Measurements from ENCODE around the gene CLIP2.

Gene CLIP2

GRCh38 chr7:74420006-74420405, 130.8 kb downstream of the CLIP2 start:
- ATAC-seq, result no peak
- TF ChIP-seq ZNF8 (CRISPR knock-in tag; IDR thresholded peaks at IDR 0.05) (no peak), OSR1 (CRISPR knock-in tag; IDR thresholded peaks at IDR 0.05) (no peak), ESRRG (CRISPR knock-in tag; IDR thresholded peaks at IDR 0.05) (no peak)

- ATAC-seq, result no peak
- TF ChIP-seq, protein P1, sequence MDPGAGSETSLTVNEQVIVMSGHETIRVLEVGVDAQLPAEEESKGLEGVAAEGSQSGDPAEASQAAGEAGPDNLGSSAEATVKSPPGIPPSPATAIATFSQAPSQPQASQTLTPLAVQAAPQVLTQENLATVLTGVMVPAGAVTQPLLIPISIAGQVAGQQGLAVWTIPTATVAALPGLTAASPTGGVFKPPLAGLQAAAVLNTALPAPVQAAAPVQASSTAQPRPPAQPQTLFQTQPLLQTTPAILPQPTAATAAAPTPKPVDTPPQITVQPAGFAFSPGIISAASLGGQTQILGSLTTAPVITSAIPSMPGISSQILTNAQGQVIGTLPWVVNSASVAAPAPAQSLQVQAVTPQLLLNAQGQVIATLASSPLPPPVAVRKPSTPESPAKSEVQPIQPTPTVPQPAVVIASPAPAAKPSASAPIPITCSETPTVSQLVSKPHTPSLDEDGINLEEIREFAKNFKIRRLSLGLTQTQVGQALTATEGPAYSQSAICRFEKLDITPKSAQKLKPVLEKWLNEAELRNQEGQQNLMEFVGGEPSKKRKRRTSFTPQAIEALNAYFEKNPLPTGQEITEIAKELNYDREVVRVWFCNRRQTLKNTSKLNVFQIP (CRISPR knock-in tag; IDR thresholded peaks at IDR 0.05; ENCODE audit: borderline replicate concordance, low read depth), result no peak
- TF ChIP-seq OSR1 (CRISPR knock-in tag; IDR thresholded peaks at IDR 0.05) (no peak), ZNF70 (CRISPR knock-in tag; IDR thresholded peaks at IDR 0.05) (no peak), TOX (CRISPR knock-in tag; IDR thresholded peaks at IDR 0.05; ENCODE audit: borderline replicate concordance) (no peak), CSDC2 (CRISPR knock-in tag; IDR thresholded peaks at IDR 0.05) (no peak), BACH2 (CRISPR knock-in tag; IDR thresholded peaks at IDR 0.05; ENCODE audit: borderline replicate concordance) (no peak), TCF4 (CRISPR knock-in tag; IDR thresholded peaks at IDR 0.05; ENCODE audit: borderline replicate concordance) (no peak), SNAI2 (CRISPR knock-in tag; IDR thresholded peaks at IDR 0.05) (no peak), GLIS3 (CRISPR knock-in tag; IDR thresholded peaks at IDR 0.05) (no peak)
Observed at GRCh38 chr7:74424291-74424880, 135.2 kb downstream of the CLIP2 start.

DNA sequence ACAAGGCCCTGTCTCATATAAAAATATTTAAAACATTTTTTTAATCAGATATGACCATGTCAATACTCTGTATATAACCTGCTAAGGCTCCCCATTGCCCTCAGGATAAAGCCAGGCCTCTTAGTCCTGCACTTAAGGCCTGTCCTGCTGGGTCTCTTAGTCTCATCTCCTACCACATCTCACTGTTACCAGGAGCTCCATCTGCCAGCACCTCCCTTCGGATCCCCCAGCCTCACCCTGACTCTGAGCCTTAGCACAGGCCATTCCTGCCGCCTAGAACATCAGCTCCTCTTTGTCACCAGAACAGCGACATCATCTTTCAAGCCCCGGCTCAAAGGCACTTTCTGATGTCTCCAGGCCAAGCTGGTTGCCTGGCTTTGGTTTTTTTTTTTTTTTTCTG, 138.8 kb downstream of the CLIP2 start:
- TF ChIP-seq CSDC2 (CRISPR knock-in tag; IDR thresholded peaks at IDR 0.05), result no peak
- no peak for TF ChIP-seq PPARA (CRISPR knock-in tag; IDR thresholded peaks at IDR 0.05; ENCODE audit: borderline replicate concordance)
- TF ChIP-seq SNAI2 (CRISPR knock-in tag; IDR thresholded peaks at IDR 0.05), result no peak
- TF ChIP-seq ISL1 (CRISPR knock-in tag; IDR thresholded peaks at IDR 0.05), result no peak
- TF ChIP-seq, protein P2, sequence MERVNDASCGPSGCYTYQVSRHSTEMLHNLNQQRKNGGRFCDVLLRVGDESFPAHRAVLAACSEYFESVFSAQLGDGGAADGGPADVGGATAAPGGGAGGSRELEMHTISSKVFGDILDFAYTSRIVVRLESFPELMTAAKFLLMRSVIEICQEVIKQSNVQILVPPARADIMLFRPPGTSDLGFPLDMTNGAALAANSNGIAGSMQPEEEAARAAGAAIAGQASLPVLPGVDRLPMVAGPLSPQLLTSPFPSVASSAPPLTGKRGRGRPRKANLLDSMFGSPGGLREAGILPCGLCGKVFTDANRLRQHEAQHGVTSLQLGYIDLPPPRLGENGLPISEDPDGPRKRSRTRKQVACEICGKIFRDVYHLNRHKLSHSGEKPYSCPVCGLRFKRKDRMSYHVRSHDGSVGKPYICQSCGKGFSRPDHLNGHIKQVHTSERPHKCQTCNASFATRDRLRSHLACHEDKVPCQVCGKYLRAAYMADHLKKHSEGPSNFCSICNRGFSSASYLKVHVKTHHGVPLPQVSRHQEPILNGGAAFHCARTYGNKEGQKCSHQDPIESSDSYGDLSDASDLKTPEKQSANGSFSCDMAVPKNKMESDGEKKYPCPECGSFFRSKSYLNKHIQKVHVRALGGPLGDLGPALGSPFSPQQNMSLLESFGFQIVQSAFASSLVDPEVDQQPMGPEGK (CRISPR knock-in tag; IDR thresholded peaks at IDR 0.05; ENCODE audit: borderline replicate concordance), result no peak
- TF ChIP-seq, protein P3, sequence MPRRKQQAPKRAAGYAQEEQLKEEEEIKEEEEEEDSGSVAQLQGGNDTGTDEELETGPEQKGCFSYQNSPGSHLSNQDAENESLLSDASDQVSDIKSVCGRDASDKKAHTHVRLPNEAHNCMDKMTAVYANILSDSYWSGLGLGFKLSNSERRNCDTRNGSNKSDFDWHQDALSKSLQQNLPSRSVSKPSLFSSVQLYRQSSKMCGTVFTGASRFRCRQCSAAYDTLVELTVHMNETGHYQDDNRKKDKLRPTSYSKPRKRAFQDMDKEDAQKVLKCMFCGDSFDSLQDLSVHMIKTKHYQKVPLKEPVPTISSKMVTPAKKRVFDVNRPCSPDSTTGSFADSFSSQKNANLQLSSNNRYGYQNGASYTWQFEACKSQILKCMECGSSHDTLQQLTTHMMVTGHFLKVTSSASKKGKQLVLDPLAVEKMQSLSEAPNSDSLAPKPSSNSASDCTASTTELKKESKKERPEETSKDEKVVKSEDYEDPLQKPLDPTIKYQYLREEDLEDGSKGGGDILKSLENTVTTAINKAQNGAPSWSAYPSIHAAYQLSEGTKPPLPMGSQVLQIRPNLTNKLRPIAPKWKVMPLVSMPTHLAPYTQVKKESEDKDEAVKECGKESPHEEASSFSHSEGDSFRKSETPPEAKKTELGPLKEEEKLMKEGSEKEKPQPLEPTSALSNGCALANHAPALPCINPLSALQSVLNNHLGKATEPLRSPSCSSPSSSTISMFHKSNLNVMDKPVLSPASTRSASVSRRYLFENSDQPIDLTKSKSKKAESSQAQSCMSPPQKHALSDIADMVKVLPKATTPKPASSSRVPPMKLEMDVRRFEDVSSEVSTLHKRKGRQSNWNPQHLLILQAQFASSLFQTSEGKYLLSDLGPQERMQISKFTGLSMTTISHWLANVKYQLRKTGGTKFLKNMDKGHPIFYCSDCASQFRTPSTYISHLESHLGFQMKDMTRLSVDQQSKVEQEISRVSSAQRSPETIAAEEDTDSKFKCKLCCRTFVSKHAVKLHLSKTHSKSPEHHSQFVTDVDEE (CRISPR knock-in tag; IDR thresholded peaks at IDR 0.05), result no peak
- no peak for TF ChIP-seq ZFP30 (CRISPR knock-in tag; IDR thresholded peaks at IDR 0.05)
- TF ChIP-seq ZNF70 (CRISPR knock-in tag; IDR thresholded peaks at IDR 0.05), result no peak
- no peak for TF ChIP-seq ARNTL (CRISPR knock-in tag; IDR thresholded peaks at IDR 0.05; ENCODE audit: borderline replicate concordance, low read depth)
- TF ChIP-seq RARB (CRISPR knock-in tag; IDR thresholded peaks at IDR 0.05), result no peak
- TF ChIP-seq CREB5 (CRISPR knock-in tag; IDR thresholded peaks at IDR 0.05; ENCODE audit: low read depth), result no peak
- TF ChIP-seq, protein P1 (CRISPR knock-in tag; IDR thresholded peaks at IDR 0.05; ENCODE audit: borderline replicate concordance, low read depth), result no peak
- TF ChIP-seq TOX (CRISPR knock-in tag; IDR thresholded peaks at IDR 0.05; ENCODE audit: borderline replicate concordance), result no peak
- no peak for ATAC-seq

All from SK-N-SH treated with all-trans-retinoic acid at 6 μM for 48 hours (cell line).